GM21526 (cell line): ENCODE results near the gene TMEM187.
A peak's percentile ranks its signal among the peaks of the same experiment; 100 is the strongest.
"Not testable (repeated sequence)": the region's sequence is repeated elsewhere in the genome, so short reads cannot be mapped to it uniquely, and the experiment has no call there.

Experiments
- ATAC-seq: cut with Tn5 transposase; IDR thresholded peaks from one replicate; pipeline ENCODE4 v1.9.1; 2021; ENCODE audit warnings: moderate library complexity; ENCODE audit not compliant: unreplicated experiment, low FRiP score

TMEM187 gene

GRCh38 chrX:153969125-153969903, 3.2 kb upstream of the TMEM187 start:
- ATAC-seq: no peak

DNA sequence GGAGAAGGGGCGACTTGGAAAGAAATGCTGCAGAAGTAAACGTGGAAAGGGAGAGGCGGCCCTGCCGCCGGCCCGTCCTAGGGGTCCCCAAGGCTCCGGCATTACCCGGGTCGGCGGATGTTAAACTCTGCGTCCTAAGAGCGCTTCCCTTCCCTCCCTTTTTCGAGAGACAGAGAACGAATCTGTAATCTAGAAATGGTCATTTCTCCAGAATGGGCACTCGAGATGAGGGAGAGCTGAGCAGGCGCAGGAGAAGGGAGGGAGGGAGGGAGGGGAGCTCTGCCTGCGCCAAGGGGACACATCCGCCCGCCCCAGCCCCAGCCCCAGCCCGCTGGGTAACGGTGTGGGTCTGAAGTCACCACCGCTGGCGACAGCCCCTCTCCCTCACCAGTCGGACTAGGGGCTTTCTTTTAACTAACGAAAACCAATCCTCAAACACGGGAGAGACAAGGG, 2.6 kb upstream of the TMEM187 start:
- no peak for ATAC-seq

DNA sequence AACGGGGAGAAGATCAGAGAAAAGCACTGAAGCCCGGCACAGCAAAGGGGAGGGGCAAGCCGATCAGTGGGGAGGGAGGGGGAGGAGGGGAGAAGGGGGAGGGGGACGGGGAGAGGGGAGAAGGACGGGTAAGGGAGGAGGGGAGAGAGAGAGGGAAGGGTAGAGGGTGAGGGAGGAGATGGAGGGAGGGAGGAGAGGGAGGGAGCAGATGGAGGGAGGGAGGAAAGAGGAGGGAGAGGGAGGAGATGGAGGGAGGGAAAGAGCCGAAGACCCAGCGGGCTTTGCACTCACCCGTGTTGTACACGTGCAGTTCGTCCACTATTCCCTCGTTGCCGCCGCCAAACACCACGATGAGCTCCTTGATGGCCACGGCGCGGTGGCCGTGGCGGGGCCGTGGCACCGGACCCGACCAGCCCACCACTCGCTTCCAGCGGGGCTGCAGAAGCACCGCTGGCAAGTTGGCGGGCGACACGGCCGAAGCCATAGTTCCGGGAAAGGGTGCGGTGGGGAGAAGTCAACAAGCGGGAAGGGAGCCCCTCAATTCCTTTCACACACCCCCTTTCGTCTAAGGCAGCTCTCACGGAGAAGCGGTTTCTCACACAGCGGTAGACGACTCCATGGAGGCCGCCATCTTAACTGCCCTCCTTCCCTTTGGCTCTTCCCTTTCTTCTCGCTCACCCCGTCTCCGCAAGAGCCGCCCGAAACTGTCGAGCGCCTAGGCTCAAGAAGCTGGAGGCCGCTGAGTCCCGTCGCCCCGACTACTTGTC, 2.0 kb upstream of the TMEM187 start:
- peak; percentile 1 for ATAC-seq

DNA sequence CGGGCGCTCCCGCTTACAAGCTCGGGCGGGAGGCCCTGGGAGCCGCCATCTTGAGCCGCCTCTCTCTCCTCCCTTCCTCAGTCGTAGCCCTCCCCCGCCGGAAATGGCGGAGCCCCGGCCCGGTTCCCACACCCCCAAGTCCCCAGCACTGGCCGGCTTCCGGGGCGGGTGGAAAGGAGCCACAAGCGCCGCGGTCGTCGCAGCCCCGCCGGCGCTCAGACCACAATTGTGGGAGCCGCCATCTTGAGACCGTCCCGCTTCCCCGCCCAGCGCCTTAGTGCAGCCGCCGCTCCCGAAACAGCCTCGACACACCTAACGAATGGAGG, 1.5 kb upstream of the TMEM187 start:
- ATAC-seq: peak; percentile 39

DNA sequence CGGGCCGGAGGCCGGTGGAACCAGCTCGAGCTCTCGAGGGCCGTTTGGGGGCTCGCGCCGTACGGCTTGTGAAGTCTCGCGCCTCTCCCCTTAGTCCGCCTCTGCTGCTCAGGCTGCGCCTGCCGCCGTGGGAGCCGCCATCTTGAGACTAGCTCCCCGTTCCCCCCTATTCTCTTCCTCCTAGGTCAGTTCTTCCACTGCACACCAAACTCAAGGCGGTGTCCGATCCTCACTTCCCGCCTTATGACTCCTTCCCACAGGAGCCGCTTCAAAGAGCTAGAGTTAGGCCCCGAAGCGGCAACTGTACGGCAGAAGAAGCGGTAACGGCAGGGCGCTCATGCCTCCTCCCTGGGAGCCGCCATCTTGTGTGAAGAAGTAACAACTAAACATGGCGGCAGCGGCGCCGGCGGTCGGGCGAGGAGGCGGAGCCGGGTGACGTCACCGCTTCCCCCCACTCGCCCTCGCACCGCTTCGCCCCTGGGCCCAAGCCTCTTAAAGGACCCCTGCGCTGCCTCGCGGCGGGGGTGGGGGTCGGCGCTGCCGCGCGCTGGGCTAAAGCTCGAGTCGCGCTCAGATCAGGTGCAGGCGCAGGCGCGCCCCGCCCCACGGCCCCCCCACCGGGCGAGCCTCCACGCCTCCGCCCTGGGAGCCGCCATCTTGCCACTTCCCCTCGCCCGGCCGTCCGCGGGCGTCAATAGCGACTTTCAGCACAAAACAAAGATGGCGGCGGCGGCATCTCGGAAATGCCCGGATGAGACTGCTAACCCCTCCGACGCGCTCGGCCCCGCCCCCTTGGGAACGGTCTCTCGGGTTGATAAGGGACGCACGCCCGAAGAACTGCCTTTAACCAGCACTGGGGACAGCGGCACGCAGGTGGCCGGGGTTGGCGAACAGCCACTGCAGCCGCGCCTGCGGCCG, 845 bp upstream of the TMEM187 start, which contains the start of gene HCFC1:
Gene HCFC1, minus strand, starts transcription at position 369 of the 918 bp plus-strand sequence. CDS start 978 bp downstream, outside the sequence.
- peak; percentile 43 for ATAC-seq

- ATAC-seq: no peak
Measured at GRCh38 chrX:153973127-153974002, 811 bp downstream of the TMEM187 start.

DNA sequence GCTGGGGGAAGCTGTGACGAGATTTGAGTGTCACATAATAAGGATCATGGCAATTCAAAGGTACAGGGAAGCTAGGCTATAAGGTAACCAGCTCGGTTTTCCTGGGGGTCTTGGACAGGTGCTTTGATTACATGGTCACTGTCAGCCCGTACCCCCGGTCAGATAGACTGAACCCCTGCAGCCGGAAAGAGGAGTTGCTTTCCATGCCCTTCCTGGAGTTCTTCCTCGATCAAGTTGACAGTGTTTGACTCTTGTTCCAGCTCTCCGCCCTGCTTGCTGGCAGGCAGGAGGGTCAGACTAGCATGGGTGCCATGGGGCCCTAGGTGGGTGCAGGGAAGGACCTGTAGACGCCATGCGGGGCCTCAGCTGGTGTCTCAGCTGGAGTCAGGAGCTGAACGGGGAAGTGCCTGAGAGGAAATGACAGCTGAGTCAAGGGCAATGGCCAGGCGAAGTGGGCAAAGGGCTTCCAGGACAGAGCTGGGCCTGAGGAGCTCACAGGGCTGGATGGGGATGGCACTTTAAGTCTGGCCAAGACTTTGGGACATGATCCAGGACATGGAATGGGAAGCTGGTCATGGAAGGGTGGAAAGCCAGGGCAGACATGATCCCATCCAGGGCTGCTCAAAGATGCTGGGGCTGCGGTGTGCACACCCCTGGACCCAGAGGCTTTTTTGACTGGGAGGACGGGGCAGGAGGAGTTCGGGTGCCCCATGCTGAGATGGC, 1.6 kb downstream of the TMEM187 start:
- ATAC-seq: no peak

DNA sequence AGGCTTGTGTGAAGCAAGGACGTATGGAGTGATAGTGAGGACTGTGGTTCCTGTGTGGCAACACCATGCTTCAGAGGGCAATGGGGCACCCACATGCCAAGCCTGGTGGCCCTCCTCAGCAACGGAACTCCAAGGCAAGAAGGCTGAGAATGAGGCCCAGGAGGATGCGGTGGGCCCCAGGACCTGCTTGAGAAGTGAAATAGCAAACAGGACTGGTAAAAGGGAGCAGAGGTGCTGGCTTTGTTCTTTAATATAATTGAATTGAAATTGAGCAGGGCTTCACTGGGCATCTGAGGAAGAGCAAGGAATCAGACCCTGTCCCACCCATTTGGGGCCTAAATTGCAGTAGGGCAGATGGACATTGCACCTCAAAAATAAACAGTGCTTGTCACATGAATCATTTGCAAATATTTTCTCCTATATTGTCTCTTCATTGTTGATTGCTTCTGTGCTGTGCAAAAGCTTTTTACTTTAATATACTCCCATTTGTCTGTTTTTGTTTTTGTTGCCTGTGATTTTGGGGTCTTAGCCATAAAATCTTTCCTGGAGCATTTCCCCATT, 2.3 kb downstream of the TMEM187 start:
- no peak for ATAC-seq

DNA sequence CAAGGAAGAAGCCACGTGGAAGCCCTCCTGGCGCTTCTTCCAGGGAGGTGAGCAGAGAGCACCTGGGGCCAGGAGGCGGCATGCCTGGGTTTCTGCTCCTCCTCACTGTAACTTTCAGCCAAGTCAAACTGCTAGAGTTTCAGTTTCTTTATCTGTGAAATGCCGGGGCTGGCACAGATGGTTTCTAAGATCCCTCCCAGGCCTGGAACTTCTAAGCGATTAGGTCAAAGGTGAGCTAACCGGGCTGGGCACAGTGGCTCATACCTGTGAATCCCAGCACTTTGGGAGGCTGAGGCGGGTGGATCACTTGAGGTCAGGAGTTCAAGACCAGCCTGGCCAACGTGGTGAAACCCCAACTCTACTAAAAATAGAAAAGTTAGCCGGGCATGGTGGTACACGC, 7.8 kb downstream of the TMEM187 start:
- ATAC-seq: not testable (repeated sequence)

DNA sequence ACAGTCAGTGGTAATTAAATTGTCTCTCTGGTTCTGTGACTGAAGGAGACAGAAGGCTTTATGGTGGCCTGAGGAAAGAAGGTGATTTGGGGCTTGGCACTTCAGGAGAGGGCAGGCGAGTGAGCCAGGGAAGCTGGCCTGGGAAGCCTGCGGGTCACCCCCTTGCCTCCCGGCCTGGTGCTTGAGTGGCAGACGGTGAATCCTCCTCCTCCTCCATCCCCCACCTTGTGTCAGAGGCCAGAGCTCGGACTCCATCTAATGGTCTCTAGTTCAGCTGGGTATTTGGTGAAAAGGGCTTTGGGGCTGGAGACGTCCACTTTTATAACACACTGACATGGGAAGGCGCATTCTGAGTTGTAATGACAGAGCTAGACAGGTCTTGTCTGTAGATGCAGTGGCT, 8.7 kb downstream of the TMEM187 start:
- no peak for ATAC-seq

DNA sequence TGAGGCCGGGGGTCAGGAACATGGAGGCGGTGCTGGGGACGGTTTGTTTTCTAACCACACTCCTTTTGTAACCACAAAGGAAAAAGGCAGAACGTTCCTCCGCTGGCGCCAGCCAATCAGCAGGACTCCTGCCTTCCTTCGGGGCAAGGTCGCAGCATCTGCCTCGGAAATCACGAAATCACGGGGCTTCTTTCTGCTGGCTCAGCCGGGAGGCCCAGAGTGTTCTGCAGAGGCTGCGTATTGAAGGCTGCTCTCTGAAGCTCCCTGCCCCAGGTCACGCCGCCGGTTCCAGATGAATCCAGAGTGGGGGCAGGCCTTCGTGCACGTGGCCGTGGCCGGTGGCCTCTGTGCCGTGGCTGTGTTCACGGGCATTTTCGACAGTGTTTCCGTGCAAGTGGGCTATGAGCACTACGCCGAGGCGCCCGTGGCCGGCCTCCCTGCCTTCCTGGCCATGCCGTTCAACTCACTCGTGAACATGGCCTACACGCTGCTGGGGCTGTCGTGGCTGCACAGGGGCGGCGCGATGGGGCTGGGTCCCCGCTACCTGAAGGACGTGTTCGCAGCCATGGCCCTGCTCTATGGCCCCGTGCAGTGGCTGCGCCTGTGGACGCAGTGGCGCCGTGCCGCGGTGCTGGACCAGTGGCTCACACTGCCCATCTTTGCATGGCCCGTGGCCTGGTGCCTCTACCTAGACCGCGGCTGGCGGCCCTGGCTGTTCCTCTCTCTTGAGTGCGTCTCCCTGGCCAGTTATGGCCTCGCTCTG, 9.4 kb downstream of the TMEM187 start:
- no peak for ATAC-seq

- ATAC-seq: no peak
Measured at GRCh38 chrX:153983321-153983801, 10.8 kb downstream of the TMEM187 start.

DNA sequence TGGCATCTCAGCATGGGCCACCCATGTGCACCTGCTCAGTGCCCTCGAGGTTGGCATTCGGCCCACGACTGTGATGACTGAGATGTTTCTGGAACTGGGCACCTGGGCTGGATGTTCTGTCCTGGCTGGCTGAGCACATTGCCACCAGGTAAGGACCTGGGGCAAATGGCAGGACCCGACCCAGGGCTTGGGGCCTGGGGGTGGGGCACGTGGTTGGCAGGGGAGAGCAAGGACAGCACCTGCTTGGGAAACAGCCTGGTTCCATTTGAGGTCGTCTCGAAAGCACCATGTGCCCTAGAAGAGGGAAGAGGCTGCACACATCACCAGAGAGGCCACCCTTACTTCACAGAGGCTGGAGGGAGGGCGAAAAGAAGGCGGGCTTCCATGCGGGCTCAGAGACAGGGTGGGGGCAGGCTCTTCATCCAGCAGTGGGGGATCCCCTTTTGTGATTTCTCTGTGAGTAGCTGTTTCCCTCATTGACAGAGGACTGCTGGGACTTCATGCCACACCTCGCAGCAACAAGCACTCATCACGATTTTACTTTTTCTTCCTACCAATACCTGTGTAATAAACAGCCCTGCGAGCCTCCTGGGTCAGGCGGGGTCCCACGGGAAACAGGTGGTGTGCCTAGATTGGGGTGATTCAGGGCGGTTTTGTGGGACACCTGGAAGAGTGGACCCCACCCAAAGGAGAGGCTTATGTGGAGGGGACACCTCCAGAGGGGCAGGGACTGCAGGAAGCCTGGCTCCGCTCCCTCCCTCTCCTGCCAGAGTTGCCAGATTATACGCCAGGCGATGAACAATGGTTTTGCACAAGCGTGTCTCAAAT, 12.0 kb downstream of the TMEM187 start:
- ATAC-seq: no peak

- ATAC-seq: no peak
Measured at GRCh38 chrX:153988493-153988892, 15.9 kb downstream of the TMEM187 start.

DNA sequence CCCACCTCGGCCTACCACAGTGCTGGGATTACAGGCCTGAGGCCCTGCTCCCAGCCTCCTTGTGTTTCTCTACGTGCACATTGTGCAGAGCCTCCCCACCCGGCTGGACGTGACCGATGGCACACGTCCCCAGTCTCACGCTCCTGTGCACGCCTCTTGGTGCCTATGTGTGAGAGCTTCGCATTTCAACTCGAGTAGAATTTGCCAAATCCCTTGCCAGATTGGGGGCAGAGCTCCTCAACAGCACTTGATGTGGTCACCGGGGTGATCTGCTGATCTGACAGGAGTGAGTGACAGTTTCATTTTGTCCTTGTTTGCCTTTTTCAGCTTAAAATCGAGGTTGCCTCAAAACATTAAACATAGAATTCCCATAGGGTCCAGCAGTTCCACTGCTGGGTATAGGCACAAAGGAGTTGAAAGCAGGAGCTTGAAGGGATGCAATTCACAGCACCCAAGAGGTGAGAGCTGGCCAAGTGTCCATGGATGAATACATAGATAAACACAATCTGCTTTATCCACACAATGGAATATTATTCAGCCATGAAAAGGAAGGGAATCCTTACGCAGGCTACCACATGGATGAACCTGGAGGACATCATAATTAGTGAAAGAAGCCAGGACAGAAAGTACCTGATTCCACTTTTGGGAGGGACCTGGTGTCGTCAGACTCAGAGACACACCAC, 17.6 kb downstream of the TMEM187 start:
- no peak for ATAC-seq

- ATAC-seq: no peak
Measured at GRCh38 chrX:153991013-153991580, 18.5 kb downstream of the TMEM187 start.
